K562 (cell line): Measurements from ENCODE around the gene PPP2R2D.

Source experiments
- ETV5 ChIP-seq: sonication (generic); formaldehyde crosslinking; IDR thresholded peaks from 2 replicates; pipeline ENCODE4 v1.4.0; 2020; ENCODE audit warnings: low read depth, mild to moderate bottlenecking, missing genetic modification reagents
- FUS ChIP-seq: fragments of 200-400 bp; formaldehyde crosslinking; optimal IDR thresholded peaks from 2 replicates; pipeline ENCODE3; 2017; ENCODE audit warnings: low read depth, low read length
- HCFC1 ChIP-seq: IDR thresholded peaks from 2 replicates; pipeline ENCODE4 v1.6.1; 2012; ENCODE audit warnings: low read depth, low read length, improper control_type of control experiment
- POLR2A ChIP-seq: fragments of 450-650 bp; conservative IDR thresholded peaks from 2 replicates; pipeline ENCODE4 v1.6.1; 2016
- SPI1 ChIP-seq: IDR thresholded peaks from 2 replicates; pipeline ENCODE4 v1.6.1; 2011; ENCODE audit warnings: low read depth, low read length, control low read depth, borderline replicate concordance
- SREBF2 ChIP-seq: sonication (generic); formaldehyde crosslinking; IDR thresholded peaks from 2 replicates; pipeline ENCODE4 v1.4.0; 2020; ENCODE audit warnings: mild to moderate bottlenecking, missing genetic modification reagents
- TF ChIP-seq, protein P1 (sequence below): fragments of 250-450 bp; sonication (Bioruptor Pico); IDR thresholded peaks from 2 replicates; pipeline ENCODE4 v1.6.1; 2021; ENCODE audit warnings: mild to moderate bottlenecking

DNA sequence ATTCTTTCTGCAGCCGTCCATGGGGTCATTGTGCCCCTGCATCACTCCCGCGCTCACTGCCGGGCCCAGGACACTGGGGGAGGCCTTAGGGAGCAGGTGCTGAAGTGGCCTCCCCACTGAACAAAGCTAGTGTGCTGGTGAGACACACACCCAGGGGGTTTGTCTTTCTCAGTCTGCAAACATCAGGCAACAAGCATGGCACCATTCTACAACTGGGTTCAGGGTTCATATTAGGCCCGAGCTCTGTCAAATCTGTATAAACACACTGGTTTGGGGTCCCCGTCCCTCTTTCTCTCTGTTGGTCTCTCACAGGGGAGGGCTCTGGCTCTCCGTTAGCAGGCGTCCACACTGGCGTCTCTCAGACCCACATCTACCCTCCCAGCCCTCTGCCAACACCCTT is 11.1 kb upstream of the PPP2R2D start:
- no peak for TF ChIP-seq POLR2A
- no peak for TF ChIP-seq SPI1
- no peak for TF ChIP-seq ETV5 (CRISPR knock-in tag)
- no peak for TF ChIP-seq FUS
- TF ChIP-seq, protein P1, sequence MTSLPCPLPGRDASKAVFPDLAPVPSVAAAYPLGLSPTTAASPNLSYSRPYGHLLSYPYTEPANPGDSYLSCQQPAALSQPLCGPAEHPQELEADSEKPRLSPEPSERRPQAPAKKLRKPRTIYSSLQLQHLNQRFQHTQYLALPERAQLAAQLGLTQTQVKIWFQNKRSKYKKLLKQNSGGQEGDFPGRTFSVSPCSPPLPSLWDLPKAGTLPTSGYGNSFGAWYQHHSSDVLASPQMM (CRISPR knock-in tag) = no peak
- TF ChIP-seq HCFC1 = no peak
- TF ChIP-seq SREBF2 (CRISPR knock-in tag) = no peak
